DOHH2 (cell line): Measurements from ENCODE around the gene GFI1B.

ENCODE experiments used
- EZH2phosphoT487 ChIP-seq: fragments of 200-600 bp; sonication (generic); IDR thresholded peaks from 2 replicates; pipeline ENCODE4 v1.6.1; 2017; ENCODE audit warnings: borderline replicate concordance, mild to moderate bottlenecking, antibody characterized with exemption, low read length, moderate library complexity, mixed read lengths
- TF ChIP-seq, protein P1 (sequence below): fragments of 200-600 bp; sonication (generic); IDR thresholded peaks from one replicate; pipeline ENCODE4 v1.5.1; 2014; ENCODE audit warnings: antibody characterized with exemption, mild to moderate bottlenecking, low read depth, low read length; ENCODE audit not compliant: poor library complexity, severe bottlenecking

DNA sequence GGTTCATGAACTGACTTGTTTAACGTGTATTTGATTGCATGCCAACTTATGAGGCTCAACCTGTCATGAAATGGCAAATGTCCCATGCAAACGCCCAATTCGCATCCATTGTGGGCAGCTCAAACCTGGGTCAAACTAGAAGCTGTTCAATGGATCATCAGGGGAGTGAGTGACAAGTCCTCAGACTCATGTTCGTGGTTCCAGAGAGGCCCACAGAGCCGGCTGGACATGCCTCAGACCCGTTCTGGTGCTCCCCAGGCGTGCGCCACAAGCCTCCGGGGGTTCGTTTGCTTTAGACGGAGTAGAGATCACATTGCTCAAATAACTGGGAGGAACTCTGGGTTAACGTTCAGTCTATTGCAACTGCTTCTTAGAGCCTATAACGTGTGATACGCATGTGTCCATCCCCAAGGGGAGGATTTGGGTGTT lies 15.0 kb downstream of the GFI1B start:
- TF ChIP-seq, protein P1, sequence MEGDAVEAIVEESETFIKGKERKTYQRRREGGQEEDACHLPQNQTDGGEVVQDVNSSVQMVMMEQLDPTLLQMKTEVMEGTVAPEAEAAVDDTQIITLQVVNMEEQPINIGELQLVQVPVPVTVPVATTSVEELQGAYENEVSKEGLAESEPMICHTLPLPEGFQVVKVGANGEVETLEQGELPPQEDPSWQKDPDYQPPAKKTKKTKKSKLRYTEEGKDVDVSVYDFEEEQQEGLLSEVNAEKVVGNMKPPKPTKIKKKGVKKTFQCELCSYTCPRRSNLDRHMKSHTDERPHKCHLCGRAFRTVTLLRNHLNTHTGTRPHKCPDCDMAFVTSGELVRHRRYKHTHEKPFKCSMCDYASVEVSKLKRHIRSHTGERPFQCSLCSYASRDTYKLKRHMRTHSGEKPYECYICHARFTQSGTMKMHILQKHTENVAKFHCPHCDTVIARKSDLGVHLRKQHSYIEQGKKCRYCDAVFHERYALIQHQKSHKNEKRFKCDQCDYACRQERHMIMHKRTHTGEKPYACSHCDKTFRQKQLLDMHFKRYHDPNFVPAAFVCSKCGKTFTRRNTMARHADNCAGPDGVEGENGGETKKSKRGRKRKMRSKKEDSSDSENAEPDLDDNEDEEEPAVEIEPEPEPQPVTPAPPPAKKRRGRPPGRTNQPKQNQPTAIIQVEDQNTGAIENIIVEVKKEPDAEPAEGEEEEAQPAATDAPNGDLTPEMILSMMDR, result no peak
- no peak for TF ChIP-seq EZH2phosphoT487
